GM20000 (cell line): ENCODE results near the gene DUSP5.

Experiments
- DNase-seq: peaks from one replicate; pipeline ENCODE4 v3.0.0; 2012; ENCODE audit warnings: low spot score
- TF ChIP-seq, protein P1 (sequence below): IDR thresholded peaks from 2 replicates; pipeline ENCODE4 v1.5.1; 2012; ENCODE audit warnings: mild to moderate bottlenecking, control low read depth; ENCODE audit errors: extremely low read depth, missing control alignments

DUSP5 gene

GRCh38 chr10:110498087-110498981 is 627 bp downstream of the DUSP5 start:
- peak; percentile 53 for DNase-seq
- TF ChIP-seq, protein P1, sequence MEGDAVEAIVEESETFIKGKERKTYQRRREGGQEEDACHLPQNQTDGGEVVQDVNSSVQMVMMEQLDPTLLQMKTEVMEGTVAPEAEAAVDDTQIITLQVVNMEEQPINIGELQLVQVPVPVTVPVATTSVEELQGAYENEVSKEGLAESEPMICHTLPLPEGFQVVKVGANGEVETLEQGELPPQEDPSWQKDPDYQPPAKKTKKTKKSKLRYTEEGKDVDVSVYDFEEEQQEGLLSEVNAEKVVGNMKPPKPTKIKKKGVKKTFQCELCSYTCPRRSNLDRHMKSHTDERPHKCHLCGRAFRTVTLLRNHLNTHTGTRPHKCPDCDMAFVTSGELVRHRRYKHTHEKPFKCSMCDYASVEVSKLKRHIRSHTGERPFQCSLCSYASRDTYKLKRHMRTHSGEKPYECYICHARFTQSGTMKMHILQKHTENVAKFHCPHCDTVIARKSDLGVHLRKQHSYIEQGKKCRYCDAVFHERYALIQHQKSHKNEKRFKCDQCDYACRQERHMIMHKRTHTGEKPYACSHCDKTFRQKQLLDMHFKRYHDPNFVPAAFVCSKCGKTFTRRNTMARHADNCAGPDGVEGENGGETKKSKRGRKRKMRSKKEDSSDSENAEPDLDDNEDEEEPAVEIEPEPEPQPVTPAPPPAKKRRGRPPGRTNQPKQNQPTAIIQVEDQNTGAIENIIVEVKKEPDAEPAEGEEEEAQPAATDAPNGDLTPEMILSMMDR: no peak

DNA sequence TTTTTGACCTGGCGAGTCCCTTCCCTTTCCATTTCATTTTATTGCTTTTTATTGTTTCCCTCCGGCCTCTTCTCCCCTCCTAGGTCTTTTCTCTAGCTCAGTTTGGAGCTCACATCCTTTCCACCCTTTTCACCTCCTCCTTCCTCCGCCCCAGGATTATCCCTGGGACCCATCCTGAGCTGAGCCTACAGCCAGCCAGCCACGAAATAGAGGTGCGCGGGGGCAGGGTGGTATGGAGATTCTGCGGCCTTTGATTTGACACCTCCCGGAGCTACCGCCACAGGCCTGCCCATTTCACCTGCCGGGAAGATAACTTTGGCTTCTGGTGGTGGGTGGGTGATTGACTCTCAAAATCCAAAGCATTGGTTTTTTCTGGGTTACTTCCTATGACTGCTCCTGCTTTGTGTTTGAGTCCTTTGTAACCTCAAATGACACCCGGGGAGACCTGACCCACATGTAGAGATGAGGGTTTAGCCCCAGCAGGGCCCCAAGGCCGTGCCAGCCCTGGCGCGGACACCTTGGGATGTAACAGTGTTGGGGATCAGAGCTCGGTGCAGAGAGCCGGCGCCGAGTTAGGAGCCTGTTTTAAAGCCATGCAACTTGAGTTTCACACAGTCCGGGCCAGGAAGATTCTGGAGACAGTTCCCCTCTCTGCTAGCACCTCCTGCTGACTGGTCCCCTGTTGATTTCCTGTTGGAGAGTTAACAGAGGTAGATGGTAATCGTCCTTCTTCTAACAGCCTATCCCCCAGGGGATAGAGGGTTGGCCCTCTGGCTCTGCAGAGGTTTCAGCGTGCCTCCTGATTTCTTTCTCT is 1.5 kb downstream of the DUSP5 start:
- peak; percentile 70 for DNase-seq

DNA sequence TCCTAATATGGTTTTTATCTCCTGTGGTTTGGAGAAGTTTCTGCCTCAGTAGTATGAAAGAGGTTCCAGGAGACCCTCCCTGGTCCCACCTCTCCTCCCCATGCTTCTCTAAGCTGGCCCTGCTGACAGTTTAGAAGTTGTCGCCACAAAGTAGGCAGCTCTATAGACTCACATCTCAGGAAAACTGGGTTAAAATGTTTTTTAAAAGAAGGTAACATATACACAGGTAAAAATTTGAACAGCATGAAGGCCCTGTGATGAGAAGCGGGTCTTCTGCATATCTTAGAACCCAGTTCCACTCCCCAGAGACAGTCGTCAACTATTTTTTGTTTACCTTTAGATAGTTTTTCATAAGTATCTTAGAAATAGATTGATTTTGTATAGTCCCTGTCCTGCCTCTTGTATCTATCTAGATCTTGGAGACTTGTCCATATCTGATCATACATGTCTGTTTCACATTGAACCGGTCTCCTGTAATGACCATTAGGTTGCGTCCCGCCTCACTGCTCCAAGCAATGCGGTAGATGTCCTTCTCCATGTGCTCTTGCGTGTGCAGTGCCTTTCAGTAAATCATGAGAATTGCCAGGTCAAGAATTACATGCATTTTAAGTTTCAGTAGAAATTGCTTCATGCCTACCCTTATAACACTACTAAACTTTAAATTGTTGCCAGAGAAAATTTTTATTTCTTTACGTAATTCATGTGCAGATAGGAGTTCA is 2.2 kb downstream of the DUSP5 start:
- DNase-seq: no peak
- TF ChIP-seq, protein P1: no peak

More for the DNA sequence above, 1.5 kb downstream of the DUSP5 start:
- TF ChIP-seq, protein P1: no peak

- TF ChIP-seq, protein P1: no peak
- no peak for DNase-seq
Observed at GRCh38 chr10:110500515-110500905, 2.8 kb downstream of the DUSP5 start.

DNA sequence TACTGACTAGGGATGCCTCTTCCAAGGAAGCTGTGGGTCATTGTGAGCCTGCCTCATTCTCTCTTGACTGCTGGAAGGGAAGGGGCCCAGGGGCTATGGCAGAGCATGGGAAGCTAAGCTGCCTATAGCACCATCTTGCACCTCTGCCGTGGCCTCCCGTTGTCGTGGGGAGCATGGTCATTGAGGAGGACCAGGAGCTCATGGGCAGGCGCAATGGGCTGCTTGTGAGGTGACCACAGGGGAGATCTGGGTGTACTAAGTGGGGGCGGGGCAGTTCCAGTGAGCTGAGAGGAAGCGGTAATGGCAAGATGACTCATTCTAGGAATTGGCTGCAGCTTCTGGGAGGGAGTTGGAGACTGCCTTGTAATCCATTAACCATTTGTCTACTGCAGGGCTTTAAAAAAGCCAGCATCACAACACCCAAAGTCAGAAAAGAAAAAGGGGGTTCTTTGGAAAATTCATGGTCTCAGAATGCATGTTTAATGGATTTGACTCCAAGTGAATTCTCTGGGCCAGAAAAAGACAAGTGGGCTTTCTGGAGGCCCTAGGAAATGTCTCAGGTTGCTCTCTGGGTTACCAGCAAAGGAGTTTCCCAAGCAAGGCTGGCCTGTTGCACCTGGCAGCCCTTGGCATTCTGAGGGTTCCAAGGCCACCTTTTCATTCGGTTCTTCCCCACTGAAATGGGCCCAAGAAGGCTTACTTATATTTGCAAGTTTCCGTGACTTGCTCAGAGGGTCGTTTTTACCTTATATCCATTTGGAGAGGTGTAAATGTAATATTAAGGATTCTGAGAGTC is 3.6 kb downstream of the DUSP5 start:
- TF ChIP-seq, protein P1: no peak
- peak; percentile 72 for DNase-seq

- TF ChIP-seq, protein P1: no peak
- DNase-seq: peak; percentile 40
Observed at GRCh38 chr10:110502072-110502845, 4.6 kb downstream of the DUSP5 start.
